ENCODE measurements around the gene KIAA1671. TPM values are rescaled to one million over a fixed set of nuclear protein-coding genes. Genes with fewer than 3 reads are reported as not detected.

KIAA1671 gene
- total and polyA plus RNA-seq, 9 of the 15 experiments (the other 6 are each of a cell fraction or from before 2014, with no cell fraction given), result under 0.01 to 0.11 (median 0.02) TPM; not detected in 5

DNA sequence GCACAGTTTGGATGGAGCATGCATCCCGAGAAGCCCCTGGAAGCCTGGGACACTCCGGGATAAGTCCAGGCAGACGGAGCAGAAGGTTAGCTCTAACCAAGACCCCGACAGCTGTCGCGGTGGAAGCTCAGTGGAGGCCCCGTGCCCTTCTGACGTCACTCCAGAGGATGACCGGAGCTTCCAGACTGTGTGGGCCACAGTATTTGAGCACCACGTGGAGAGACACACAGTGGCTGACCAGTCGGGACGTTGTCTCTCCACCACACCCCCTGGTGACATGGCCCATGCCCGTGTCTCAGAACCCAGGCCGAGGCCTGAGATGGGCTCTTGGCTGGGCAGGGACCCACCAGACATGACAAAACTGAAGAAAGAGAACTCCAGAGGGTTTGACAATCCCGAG, 86.3 kb downstream of the KIAA1671 start:
- H3K4me1 ChIP-seq (replicated peaks in 1 of 2; ENCODE audit: control insufficient read depth in 2 of 2, insufficient read depth in 2 of 2, low read length in 2 of 2), result no peaks in the 10 kb centered on the region; a peak in 1 of 5 replicates
- no peak overlapping the region for H2AFZ ChIP-seq (ENCODE audit: low read depth, low read length)
- H3K4me2 ChIP-seq (ENCODE audit: insufficient read depth, low read length), result no peak overlapping the region
- no peaks in the 10 kb centered on the region for H3K9me3 ChIP-seq (replicated peaks; ENCODE audit: control insufficient read depth, insufficient read depth, low read depth, low read length)
- ATAC-seq, result no peak
- H3K79me2 ChIP-seq (ENCODE audit: control insufficient read depth, insufficient read depth, low read length), result no peaks in the 10 kb centered on the region
- ChIA-PET CTCF (ENCODE audit: low intra/inter-chr PET ratio) (no interaction called here), POLR2A (no interaction called here)
- TF ChIP-seq FOXA1 (IDR thresholded peaks at IDR 0.05; ENCODE audit: borderline replicate concordance), result no peak
- no peak for TF ChIP-seq NFATC3 (IDR thresholded peaks at IDR 0.05)
- TF ChIP-seq, protein P1, sequence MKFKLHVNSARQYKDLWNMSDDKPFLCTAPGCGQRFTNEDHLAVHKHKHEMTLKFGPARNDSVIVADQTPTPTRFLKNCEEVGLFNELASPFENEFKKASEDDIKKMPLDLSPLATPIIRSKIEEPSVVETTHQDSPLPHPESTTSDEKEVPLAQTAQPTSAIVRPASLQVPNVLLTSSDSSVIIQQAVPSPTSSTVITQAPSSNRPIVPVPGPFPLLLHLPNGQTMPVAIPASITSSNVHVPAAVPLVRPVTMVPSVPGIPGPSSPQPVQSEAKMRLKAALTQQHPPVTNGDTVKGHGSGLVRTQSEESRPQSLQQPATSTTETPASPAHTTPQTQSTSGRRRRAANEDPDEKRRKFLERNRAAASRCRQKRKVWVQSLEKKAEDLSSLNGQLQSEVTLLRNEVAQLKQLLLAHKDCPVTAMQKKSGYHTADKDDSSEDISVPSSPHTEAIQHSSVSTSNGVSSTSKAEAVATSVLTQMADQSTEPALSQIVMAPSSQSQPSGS (CRISPR knock-in tag; IDR thresholded peaks at IDR 0.05), result no peak
- TF ChIP-seq, protein P2, sequence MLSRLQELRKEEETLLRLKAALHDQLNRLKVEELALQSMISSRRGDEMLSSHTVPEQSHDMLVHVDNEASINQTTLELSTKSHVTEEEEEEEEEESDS (CRISPR knock-in tag; IDR thresholded peaks at IDR 0.05), result no peak
- no peak for TF ChIP-seq PCBP1 (IDR thresholded peaks at IDR 0.05; ENCODE audit: low read depth, low read length, poor library complexity, severe bottlenecking)
- TF ChIP-seq, protein P3, sequence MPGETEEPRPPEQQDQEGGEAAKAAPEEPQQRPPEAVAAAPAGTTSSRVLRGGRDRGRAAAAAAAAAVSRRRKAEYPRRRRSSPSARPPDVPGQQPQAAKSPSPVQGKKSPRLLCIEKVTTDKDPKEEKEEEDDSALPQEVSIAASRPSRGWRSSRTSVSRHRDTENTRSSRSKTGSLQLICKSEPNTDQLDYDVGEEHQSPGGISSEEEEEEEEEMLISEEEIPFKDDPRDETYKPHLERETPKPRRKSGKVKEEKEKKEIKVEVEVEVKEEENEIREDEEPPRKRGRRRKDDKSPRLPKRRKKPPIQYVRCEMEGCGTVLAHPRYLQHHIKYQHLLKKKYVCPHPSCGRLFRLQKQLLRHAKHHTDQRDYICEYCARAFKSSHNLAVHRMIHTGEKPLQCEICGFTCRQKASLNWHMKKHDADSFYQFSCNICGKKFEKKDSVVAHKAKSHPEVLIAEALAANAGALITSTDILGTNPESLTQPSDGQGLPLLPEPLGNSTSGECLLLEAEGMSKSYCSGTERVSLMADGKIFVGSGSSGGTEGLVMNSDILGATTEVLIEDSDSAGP (CRISPR knock-in tag; IDR thresholded peaks at IDR 0.05), result no peak
- no peak for TF ChIP-seq ZNF41 (CRISPR knock-in tag; conservative IDR thresholded peaks at IDR 0.05)
- TF ChIP-seq NRF1 (conservative IDR thresholded peaks at IDR 0.05 in 1 of 2, IDR thresholded peaks at IDR 0.05 in 1 of 2), result no peak
- no peaks in the 10 kb centered on the region for H4K20me1 ChIP-seq (replicated peaks; ENCODE audit: control insufficient read depth, insufficient read depth, low read length)
- WGBS (ENCODE audit: insufficient coverage, low coverage, missing lambda C conversion rate), result 3% methylated on average over 13 of the region's 15 CpGs
- in situ Hi-C loops (cut with MboI) (loop anchor here (25.0 kb wide), 1 partner anchor 376 kb away; no protein-coding TSS in a partner anchor), intact Hi-C loops (cut with micrococcal nuclease) (no loop called here)
- BruUV-seq (replicated peaks), result no TSS peak
- no peak overlapping the region for H3K27ac ChIP-seq (ENCODE audit: extremely low read depth, low read depth, low read length)
- H3K36me3 ChIP-seq (ENCODE audit: control insufficient read depth, insufficient read depth, low read length), result no peaks in the 10 kb centered on the region
- no peak for FAIRE-seq
- H3K27me3 ChIP-seq (ENCODE audit: control insufficient read depth in 2 of 2, insufficient read depth in 2 of 2, low read length in 2 of 2), result peaks cover 2 to 32% of the 10 kb centered on the region in 2 experiments; a peak in 3 of 5 replicates
- H3K4me3 ChIP-seq, result no peak overlapping the region
- DNase-seq (ENCODE audit: extremely low read depth in 1 of 4, low spot score in 3 of 4), result no peak
- no peaks in the 10 kb centered on the region for H3K9me1 ChIP-seq (ENCODE audit: control insufficient read depth, insufficient read depth, low read length)
- no peak overlapping the region for H3K9ac ChIP-seq (ENCODE audit: insufficient read depth in 1 of 2, low read depth in 2 of 2, low read length in 2 of 2)
